ENCODE data around the gene LMX1A. TPM values are rescaled to one million over a fixed set of nuclear protein-coding genes. Genes with fewer than 3 reads are reported as not detected.

The LMX1A gene
- total RNA-seq, 2 experiments from 2014 or later: not detected

GRCh38 chr1:165241321-165241720, 115.2 kb downstream of the LMX1A start:
- intact Hi-C loops (cut with micrococcal nuclease): no loop called here
- TF ChIP-seq CTCF (IDR thresholded peaks at IDR 0.05): no peak
- Mint-ChIP-seq H3K9me3 (no peaks in the 10 kb centered on the region), H3K36me3 (ENCODE audit: low read depth) (no peaks in the 10 kb centered on the region), H3K27ac (no peak overlapping the region), H3K27me3 (peaks cover 22% of the 10 kb centered on the region), H3K4me3 (no peak overlapping the region), H3K4me1 (ENCODE audit: low read depth) (no peaks in the 10 kb centered on the region)
- CTCF ChIA-PET: no interaction called here
- ATAC-seq (no peak), DNase-seq (no peak)
- POLR2A ChIA-PET: no interaction called here

GRCh38 chr1:165240492-165240891, 116.0 kb downstream of the LMX1A start:
- intact Hi-C loops (cut with micrococcal nuclease): no loop called here
- TF ChIP-seq CTCF (IDR thresholded peaks at IDR 0.05): no peak
- no peaks in the 10 kb centered on the region for H3K36me3 Mint-ChIP-seq (ENCODE audit: low read depth)
- peaks cover 30% of the 10 kb centered on the region for H3K27me3 Mint-ChIP-seq
- ATAC-seq: no peak
- H3K27ac Mint-ChIP-seq: no peak overlapping the region
- H3K4me1 Mint-ChIP-seq (ENCODE audit: low read depth): no peaks in the 10 kb centered on the region
- ChIA-PET CTCF (no interaction called here), POLR2A (no interaction called here)
- H3K9me3 Mint-ChIP-seq: no peaks in the 10 kb centered on the region
- H3K4me3 Mint-ChIP-seq: no peak overlapping the region
- no peak for DNase-seq

- intact Hi-C loops (cut with micrococcal nuclease): loop anchor here (10.0 kb wide), 1 partner anchor 115 kb away; the partner anchor contains the start of gene LMX1A
- POLR2A ChIA-PET: no interaction called here
- DNase-seq: no peak
- ATAC-seq: no peak
- no peaks in the 10 kb centered on the region for H3K4me1 Mint-ChIP-seq (ENCODE audit: low read depth)
- H3K36me3 Mint-ChIP-seq (ENCODE audit: low read depth): no peaks in the 10 kb centered on the region
- no peak overlapping the region for H3K27ac Mint-ChIP-seq
- CTCF ChIA-PET: no interaction called here
- no peaks in the 10 kb centered on the region for H3K9me3 Mint-ChIP-seq
- no peak for TF ChIP-seq CTCF (IDR thresholded peaks at IDR 0.05)
- H3K27me3 Mint-ChIP-seq: peaks cover 34% of the 10 kb centered on the region
- H3K4me3 Mint-ChIP-seq: no peak overlapping the region
These were observed 116.6 kb downstream of the LMX1A start for GRCh38 chr1:165239873-165240272.

- Mint-ChIP-seq H3K4me1 (ENCODE audit: low read depth) (no peaks in the 10 kb centered on the region), H3K27me3 (peaks cover 45% of the 10 kb centered on the region), H3K36me3 (ENCODE audit: low read depth) (no peaks in the 10 kb centered on the region), H3K9me3 (no peaks in the 10 kb centered on the region), H3K4me3 (no peak overlapping the region), H3K27ac (no peak overlapping the region)
- DNase-seq (no peak), ATAC-seq (no peak)
- ChIA-PET CTCF (no interaction called here), POLR2A (no interaction called here)
- intact Hi-C loops (cut with micrococcal nuclease): loop anchor here (10.0 kb wide), 1 partner anchor 119 kb away; the partner anchor contains the start of gene LMX1A
- TF ChIP-seq CTCF (IDR thresholded peaks at IDR 0.05): no peak
These were observed 120.7 kb downstream of the LMX1A start for GRCh38 chr1:165235777-165236291.

GRCh38 chr1:165235155-165235776, 121.2 kb downstream of the LMX1A start:
- no peak overlapping the region for H3K27ac Mint-ChIP-seq
- DNase-seq (no peak), ATAC-seq (no peak)
- peaks cover 40% of the 10 kb centered on the region for H3K27me3 Mint-ChIP-seq
- H3K36me3 Mint-ChIP-seq (ENCODE audit: low read depth): no peaks in the 10 kb centered on the region
- no peaks in the 10 kb centered on the region for H3K4me1 Mint-ChIP-seq (ENCODE audit: low read depth)
- no peak for TF ChIP-seq CTCF (IDR thresholded peaks at IDR 0.05)
- no peaks in the 10 kb centered on the region for H3K9me3 Mint-ChIP-seq
- no peak overlapping the region for H3K4me3 Mint-ChIP-seq
- CTCF ChIA-PET: no interaction called here
- POLR2A ChIA-PET: no interaction called here
- intact Hi-C loops (cut with micrococcal nuclease): loop anchor here (10.0 kb wide), 1 partner anchor 120 kb away; the partner anchor contains the start of gene LMX1A

Measured in activated CD8-positive, alpha-beta T cell treated with anti-CD3 and anti-CD28 coated beads for 36 hours (primary cell).